Stimulated activated naive CD8-positive, alpha-beta T cell treated with anti-CD3 and anti-CD28 coated beads, Interleukin-15, Interleukin-2, amounts not matched to agents 100 U/mL and 50 U/mL, for 24 hours (primary cell): ENCODE results near the gene OXSR1.
"Not testable (repeated sequence)": the region's sequence is repeated elsewhere in the genome, so short reads cannot be mapped to it uniquely, and the experiment has no call there.

Experiments used
- ATAC-seq: fragments of 150-1000 bp; cut with Tn5 transposase; one replicate; pipeline ENCODE4 v1.10.0; 2021
- DNase-seq: peaks from one replicate; pipeline ENCODE4 v3.0.0; 2021

Gene OXSR1

DNA sequence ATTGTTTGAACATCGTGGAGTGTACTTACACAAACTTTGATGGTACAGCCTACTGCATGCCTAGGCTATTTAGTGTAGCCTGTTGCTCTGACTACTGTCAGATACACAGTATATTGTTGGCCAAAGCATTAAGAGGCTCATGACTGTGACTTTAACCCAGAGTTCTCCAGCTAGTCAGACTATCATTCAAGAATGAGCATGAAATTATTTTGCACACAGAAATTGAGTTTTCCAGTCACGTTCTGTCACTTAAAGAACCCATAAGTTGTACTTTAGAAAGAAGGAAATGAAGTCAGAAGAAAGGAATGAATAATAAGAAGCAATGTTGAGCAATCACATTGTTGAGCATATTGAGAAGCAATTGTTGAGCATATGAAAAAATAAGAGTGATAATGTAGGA, 62.7 kb downstream of the OXSR1 start:
- ATAC-seq = no peak
- no peak for DNase-seq

- DNase-seq (no peak), ATAC-seq (no peak)
Observed at GRCh38 chr3:38229036-38229435, 63.7 kb downstream of the OXSR1 start.

DNA sequence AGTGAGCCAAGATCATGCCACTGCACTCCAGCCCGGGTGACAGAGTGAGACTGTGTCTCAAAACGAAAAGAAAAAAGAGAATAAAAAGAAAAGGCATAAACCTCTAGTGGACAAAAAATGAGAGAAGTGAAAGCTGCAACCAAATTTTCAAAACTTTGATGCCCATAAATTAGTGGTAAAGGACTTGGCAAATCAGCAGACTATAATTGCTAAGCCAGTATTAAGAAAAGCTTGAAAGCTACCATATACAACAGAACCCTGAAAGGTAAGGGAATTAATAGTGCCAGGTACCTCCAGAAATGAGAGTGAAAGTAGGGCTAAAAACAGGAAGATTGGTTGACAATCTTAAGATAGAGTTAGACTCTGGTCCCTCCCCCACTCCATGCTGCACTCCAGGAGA, 67.4 kb downstream of the OXSR1 start:
- DNase-seq (no peak), ATAC-seq (no peak)

GRCh38 chr3:38235466-38235865, 70.1 kb downstream of the OXSR1 start:
- ATAC-seq = no peak
- DNase-seq = no peak

DNA sequence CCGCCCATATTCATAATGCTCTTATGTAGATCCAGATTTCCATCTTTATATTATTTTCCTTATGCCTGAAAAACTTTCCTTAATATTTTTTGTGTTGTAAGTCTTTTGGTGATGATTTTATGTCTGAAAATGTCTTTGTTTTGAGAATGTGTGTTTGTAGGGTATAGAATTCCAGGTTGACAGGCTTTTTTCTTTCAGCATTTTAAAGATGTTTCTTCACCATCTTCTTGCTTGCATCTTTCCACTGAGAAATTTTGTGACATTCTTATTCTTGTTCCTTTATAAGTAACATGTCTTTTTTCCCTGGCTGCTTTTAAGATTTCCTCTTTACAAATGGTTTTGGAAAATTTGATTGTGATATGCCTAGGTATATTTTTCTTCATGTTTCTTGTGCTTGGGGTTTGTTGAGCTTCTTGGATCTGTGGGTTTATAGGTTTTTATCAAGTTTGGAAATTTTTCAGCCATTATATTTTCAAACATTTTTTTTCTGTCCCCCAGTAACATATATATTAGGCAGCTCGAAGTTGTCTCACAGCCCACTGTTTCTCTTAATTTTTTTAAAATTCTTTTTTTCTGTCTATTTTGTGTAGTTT, 73.2 kb downstream of the OXSR1 start:
- no peak for ATAC-seq
- DNase-seq = no peak

DNA sequence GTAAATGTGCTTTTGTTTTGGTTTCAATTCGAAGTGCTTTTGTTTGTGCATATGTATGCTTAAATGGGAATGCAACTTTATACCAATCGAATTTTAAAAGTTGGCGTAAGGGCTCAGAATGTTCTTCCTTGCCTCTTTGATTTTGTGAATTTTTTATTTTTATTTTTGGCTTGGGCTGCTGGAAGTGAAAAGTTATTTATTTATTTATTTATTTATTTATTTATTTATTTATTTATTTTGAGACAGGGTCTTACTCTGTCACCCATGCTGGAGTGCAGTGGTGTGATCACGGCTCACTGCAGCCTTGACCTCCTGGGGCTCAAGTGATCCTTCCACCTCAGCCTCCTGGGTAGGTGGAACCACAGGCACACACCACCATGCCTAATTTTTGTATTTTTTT, 77.5 kb downstream of the OXSR1 start:
- not testable (repeated sequence) for DNase-seq, ATAC-seq

- ATAC-seq = no peak
- no peak for DNase-seq
Observed at GRCh38 chr3:38245930-38246329, 80.6 kb downstream of the OXSR1 start.

DNA sequence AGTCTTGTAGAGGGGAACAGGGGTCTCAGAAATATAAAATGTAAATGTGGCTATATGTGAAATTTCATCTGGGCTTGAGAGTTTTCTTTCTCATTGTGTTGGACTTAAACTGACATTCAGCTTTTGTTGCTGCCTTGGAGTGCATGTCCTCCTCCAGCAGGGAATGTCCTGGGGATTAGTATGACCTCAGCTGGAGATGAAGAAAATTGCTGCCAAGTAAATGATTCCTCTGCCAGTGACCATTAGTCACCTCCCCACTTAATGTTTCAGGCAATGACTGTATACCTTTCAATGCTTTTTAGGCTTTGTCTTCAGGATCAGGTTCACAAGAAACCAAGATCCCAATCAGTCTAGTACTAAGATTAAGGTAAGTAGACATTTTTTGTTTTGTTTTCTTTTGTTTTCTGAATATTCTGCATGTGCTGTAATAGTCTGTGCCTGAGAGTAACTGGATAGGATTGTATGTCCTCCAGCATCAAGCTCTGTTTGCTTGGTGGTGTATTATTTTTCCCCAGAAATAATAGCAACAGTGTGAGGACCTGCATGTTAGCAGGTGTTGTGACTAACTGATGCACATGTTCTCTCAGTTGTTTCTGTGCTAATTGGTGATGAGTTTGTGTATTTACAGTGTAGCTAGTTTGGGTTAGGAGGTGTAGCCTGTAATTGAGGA, 82.2 kb downstream of the OXSR1 start:
- DNase-seq = no peak
- no peak for ATAC-seq

- DNase-seq (no peak), ATAC-seq (no peak)
Observed at GRCh38 chr3:38250198-38250597, 84.9 kb downstream of the OXSR1 start.

DNA sequence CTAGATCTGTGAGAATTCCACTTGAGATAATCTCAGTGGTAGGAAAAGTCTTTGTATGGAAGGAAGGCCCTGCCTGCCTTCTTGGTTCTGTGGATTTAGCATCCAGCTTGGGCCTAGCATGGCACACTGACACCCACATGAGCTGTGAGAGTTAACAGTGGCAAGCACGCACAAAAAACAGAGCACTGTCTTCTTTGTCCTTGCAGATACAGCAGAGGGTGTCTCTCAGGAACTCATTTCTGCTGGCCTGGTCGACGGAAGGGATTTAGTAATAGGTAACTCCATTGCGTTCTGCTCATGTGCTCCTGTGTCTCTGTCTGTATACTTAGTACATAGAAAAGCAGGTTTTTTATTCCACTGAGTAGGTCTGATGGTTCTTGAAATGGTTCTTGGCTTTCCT, 85.9 kb downstream of the OXSR1 start:
- ATAC-seq = no peak
- DNase-seq = no peak

DNA sequence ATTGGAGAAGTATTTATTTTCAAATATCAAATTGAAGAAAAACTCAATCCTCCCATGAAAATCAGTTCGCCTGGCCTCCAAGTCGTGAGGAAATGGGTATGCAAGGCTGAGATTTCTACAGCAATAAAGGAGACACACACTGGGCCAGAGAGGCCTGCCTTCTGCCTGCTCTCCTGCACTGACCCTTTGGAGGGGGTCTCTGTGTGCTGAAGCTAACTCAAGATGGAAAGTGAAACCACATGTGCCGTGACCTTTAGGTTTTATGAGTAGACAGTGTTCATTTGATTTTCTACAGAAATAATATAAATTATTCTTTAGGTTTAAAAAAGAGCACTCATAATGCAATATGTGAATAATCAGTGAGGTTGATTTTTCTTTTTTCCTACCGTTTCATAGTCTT, 88.4 kb downstream of the OXSR1 start:
- ATAC-seq (peak; percentile 60), DNase-seq (no peak)

DNA sequence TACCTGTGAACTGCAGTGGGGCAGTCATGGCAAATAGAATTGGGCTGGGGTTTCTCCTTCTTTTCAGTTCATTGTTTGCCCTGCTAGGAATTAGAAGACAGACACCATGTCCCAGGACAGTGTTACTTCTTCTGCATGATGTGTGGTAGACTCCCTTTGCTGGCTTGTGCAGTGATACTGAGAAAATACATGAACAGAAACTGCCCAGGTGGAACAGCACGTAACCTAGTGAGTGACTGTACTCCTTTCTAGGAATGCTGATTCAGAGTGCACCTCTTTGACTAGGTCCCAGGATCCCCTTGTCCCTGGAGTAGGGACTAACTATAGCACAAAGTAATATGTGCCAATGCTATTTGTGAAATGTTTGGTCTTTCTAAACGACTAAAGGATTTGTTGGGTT, 89.5 kb downstream of the OXSR1 start:
- ATAC-seq (peak; percentile 17), DNase-seq (no peak)

- ATAC-seq = no peak
- no peak for DNase-seq
Observed at GRCh38 chr3:38255627-38256026, 90.3 kb downstream of the OXSR1 start.

DNA sequence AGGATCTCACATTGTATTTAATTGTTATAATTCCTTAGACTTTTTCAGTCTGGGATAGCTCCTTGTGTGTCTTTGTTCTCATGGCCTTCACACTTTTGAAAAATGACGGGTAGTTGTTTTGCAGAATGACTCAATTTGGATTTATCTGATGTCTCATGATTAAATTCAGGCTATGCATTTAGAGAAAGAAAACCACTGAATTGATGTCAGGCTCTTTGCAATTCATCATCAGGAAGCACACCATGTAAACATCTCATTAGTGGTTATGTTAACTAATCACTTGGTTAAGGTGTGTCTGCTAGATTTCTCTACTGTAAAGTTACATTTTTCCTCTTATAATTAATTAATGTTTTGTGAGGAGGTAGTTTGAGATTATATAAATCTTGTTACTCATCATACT, 92.2 kb downstream of the OXSR1 start:
- DNase-seq = no peak
- ATAC-seq = no peak

GRCh38 chr3:38260474-38260873, 95.1 kb downstream of the OXSR1 start:
- ATAC-seq (no peak), DNase-seq (no peak)

GRCh38 chr3:38264353-38264771, 99.0 kb downstream of the OXSR1 start:
- ATAC-seq (no peak), DNase-seq (no peak)

DNA sequence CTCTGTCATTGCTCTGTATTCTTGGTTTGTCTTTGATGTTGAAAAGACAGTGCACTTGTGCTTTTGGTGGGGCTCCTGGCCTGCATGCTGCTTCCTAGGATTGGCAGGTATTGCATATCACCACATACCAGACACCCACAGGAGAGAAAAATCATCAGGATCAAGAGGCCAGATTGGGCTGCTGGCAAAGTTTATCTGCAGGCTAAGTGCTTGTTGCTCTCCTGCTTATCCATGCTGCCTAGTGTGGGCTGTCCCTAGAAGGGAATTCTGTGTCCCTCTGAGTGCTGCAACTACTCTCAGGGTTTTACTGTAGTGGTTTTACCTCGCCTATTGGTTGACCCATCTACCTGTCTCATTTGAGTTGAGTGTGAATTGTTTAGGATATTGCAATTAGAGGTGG, 99.4 kb downstream of the OXSR1 start:
- no peak for ATAC-seq
- no peak for DNase-seq

GRCh38 chr3:38265604-38266307, 100.4 kb downstream of the OXSR1 start, which contains the start of gene SLC22A13:
TSS of gene SLC22A13 (plus strand) at chr3:38265812. CDS start at chr3:38265861, 49 bp downstream.
- ATAC-seq (no peak), DNase-seq (no peak)

DNA sequence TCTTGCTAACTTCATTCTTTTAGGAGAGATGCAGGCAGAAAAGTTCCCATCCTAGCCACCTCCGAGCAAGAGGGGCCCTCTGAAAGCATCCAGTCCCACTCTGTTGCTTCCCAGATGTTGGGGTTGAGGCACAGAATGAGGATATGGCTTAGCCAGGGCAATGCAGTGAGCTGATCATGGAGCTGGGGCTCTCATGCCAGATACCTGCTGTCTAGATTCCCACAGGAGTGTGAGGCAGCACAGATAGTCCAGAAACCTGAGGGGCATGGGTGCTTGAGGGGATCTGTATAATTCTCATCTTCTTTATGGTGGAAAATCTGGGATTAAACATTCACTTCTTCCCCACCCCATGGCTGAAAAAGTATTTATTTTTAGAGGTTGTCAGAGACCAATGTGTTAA, 101.5 kb downstream of the OXSR1 start:
- no peak for ATAC-seq
- no peak for DNase-seq

DNA sequence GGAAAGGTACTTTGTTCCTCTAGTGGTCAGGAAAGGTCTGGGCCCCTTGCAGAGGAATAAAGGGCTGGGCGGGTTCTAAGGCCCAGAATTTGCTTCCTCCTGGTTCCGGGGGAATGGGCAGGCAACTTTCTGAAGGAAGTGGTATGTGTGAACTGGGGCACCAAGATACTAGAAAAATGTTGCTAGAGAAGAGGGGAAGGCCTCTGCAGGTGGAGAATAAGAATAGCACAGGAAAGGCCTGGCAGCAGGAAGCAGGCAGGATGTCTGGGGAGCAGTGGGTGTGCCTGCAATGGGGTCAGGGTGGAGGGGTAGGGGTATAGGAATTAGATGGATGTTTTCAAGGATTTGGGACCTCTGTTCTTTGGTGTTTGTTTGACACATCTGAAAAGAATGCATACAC, 102.3 kb downstream of the OXSR1 start:
- no peak for DNase-seq
- ATAC-seq = no peak

DNA sequence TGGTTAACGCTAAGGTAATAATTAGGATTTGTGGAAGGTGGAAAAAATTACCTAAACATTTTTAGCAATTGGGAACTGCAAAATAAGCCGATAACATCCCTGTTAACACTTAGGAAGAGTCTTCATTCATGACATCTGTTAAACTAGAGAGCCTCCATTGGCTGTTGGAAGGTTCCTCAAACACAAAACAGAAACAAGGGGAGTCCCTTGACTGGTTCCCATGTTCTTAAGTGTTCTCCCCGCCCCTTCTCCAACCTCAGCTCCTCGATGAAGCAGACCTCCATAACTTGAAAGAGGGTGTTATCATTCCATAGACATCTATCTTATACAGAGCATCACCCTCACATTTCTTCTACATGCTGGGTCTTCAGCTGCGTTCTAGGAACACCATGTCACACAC, 102.8 kb downstream of the OXSR1 start:
- DNase-seq (no peak), ATAC-seq (no peak)

DNA sequence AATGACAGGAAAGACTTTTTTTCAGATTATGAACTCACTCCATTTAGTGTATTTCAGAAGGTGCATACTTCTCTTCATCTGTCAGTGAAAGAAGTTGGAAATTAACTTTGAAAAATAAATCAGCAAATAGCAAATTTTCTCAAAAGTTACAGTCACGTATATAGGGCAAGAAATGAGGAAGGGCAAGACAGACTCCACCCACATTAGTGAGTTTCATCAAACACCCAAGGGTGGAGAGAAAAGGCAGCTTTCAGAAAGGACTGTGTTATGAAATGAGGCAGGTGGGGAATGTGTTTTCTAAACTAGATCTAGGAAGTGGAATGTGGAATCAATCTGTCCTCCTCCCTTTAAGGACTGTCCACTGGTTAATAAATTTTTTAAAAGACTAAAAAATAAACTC, 103.2 kb downstream of the OXSR1 start:
- ATAC-seq = no peak
- DNase-seq = no peak

DNA sequence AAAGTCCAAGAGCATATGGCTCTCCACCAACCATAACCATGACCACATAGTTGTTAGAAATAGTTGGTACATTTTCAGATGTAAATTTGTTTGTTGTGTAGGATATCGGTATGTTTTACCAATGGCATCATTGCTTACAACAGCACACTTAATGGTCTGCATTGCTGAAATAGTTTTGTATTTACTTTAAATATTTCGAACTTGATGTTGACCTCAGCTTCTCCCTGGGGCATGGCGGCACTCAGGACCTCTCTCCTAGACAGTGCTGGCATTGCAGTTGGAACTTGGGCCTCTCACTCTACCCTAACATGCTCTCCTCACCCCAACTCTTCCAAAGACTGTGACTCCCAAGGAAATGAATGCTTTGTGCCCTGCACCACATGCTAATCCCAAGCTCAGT, 105.3 kb downstream of the OXSR1 start:
- ATAC-seq = no peak
- DNase-seq = no peak

DNA sequence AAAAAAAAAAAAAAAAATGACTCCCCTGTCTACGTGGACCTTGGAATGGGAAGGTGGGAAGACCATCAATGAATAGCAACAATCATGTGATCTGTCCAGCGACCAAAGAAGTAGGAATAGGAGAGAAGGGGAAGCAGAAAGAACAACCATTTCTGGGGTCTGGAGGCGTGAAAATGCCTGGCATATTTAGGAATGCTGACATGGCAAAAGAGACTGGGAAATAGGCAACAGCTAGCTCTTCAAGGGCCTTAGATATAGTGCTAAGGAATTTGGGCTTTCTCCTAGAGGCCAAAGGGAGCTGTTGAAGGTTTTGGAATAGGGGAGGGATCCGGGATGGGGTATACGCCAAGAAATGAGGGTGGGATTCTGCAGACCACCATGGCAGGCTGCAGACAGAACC, 106.2 kb downstream of the OXSR1 start:
- ATAC-seq (no peak), DNase-seq (no peak)
